ENCODE data around the gene ATXN1.

The ATXN1 gene

DNA sequence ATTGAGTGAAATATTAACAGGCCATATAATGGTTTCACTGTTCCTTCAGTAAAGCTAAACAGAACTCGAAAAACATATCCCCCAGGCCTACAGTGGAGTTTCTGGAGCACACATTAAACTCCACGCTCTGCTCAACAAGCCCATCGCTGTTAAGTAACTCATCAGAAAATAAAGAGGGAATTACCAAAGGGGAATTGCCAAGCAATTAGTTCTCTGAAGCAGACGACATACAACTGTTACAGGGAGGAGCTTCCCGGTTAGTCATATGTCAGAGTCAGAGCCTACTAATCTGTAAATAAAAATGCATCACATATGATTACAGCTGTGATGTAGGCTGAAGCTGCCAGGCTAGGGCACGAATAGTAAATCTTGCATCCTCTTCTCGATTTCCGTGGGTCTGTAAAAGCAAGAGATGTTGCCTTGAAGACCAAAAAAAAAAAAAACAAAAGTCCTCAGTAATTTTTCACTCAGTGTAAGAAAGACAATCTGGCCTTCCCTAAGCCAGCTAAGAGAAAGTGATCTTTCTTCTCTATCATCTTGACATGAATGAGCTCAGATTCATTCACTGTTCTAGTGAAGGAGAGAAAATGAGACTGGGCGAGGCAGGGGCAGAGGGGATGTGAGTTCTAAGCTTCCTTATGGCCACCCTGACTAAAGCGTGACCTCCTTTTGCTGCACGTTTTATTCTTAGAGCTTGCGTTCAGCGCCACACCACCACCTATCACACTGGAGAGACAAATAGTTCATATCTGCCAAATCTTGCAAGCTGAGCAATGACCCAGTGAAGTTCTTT, 13.8 kb downstream of the ATXN1 start:
- H3K14ac ChIP-seq (ENCODE audit: low read length): no peak overlapping the region
- no peak overlapping the region for H3K4me3 ChIP-seq (ENCODE audit: low read length in 2 of 2)
- DNase-seq (ENCODE audit: low spot score): no peak
- H2BK12ac ChIP-seq (ENCODE audit: low read length): no peak overlapping the region
- WGBS, 2 donors (ENCODE audit: extremely low coverage in 2 of 2, insufficient read length in 2 of 2, insufficient replicate concordance in 1 of 2): no CpG with 5 or more reads among the region's 13 CpGs
- H2BK15ac ChIP-seq (ENCODE audit: low read length): no peak overlapping the region
- H3K27me3 ChIP-seq (ENCODE audit: control insufficient read depth in 3 of 3, insufficient read depth in 3 of 3, low read depth in 1 of 3, low read length in 3 of 3): no peaks in the 10 kb centered on the region
- H3K79me1 ChIP-seq (ENCODE audit: low read depth, low read length): no peaks in the 10 kb centered on the region
- no peak overlapping the region for H2AK5ac ChIP-seq (ENCODE audit: low read depth, low read length)
- no peak overlapping the region for H4K91ac ChIP-seq (ENCODE audit: low read depth, low read length, poor library complexity)
- H3K9ac ChIP-seq (ENCODE audit: low read depth, low read length, poor library complexity): no peak overlapping the region
- H3K36me3 ChIP-seq (replicated peaks in 1 of 2; ENCODE audit: control insufficient read depth in 2 of 2, insufficient read depth in 2 of 2, low read length in 2 of 2): no peaks in the 10 kb centered on the region
- no peak overlapping the region for H3K18ac ChIP-seq (ENCODE audit: low read length)
- no peak overlapping the region for H3K23ac ChIP-seq (ENCODE audit: low read depth, low read length, poor library complexity)
- H3K4me2 ChIP-seq (ENCODE audit: insufficient read depth, low read length, poor library complexity, severe bottlenecking): no peak overlapping the region
- H2AFZ ChIP-seq (ENCODE audit: low read length): no peak overlapping the region
- no peak overlapping the region for H3K4ac ChIP-seq (ENCODE audit: low read length)
- H2BK5ac ChIP-seq (ENCODE audit: low read length): no peak overlapping the region
- no peak overlapping the region for H3K27ac ChIP-seq (replicated peaks; ENCODE audit: low read length)
- no peak overlapping the region for H2BK120ac ChIP-seq (ENCODE audit: low read depth, low read length)
- no peaks in the 10 kb centered on the region for H3K9me3 ChIP-seq (replicated peaks in 1 of 2; ENCODE audit: control insufficient read depth in 2 of 2, insufficient read depth in 1 of 2, low read depth in 1 of 2, low read length in 2 of 2)
- H4K8ac ChIP-seq (ENCODE audit: low read depth, low read length): no peak overlapping the region
- H3K4me1 ChIP-seq (ENCODE audit: control insufficient read depth in 2 of 2, insufficient read depth in 1 of 2, low read depth in 1 of 2, low read length in 2 of 2): peaks cover 0 to 2% of the 10 kb centered on the region in 2 donors

GRCh38 chr6:16746812-16747211, 14.4 kb downstream of the ATXN1 start:
- Histone ChIP-seq H3K9ac (ENCODE audit: low read depth, low read length, poor library complexity) (no peak overlapping the region), H2AFZ (ENCODE audit: low read length) (no peak overlapping the region), H3K4me1 (ENCODE audit: control insufficient read depth in 2 of 2, insufficient read depth in 1 of 2, low read depth in 1 of 2, low read length in 2 of 2) (peaks cover 0 to 2% of the 10 kb centered on the region in 2 donors), H2BK15ac (ENCODE audit: low read length) (no peak overlapping the region), H4K91ac (ENCODE audit: low read depth, low read length, poor library complexity) (no peak overlapping the region), H2BK5ac (ENCODE audit: low read length) (no peak overlapping the region), H2BK12ac (ENCODE audit: low read length) (no peak overlapping the region), H3K23ac (ENCODE audit: low read depth, low read length, poor library complexity) (no peak overlapping the region), H3K18ac (ENCODE audit: low read length) (no peak overlapping the region), H3K27me3 (ENCODE audit: control insufficient read depth in 3 of 3, insufficient read depth in 3 of 3, low read depth in 1 of 3, low read length in 3 of 3) (no peaks in the 10 kb centered on the region), H3K79me1 (ENCODE audit: low read depth, low read length) (no peaks in the 10 kb centered on the region), H3K27ac (replicated peaks; ENCODE audit: low read length) (no peak overlapping the region), H3K9me3 (replicated peaks in 1 of 2; ENCODE audit: control insufficient read depth in 2 of 2, insufficient read depth in 1 of 2, low read depth in 1 of 2, low read length in 2 of 2) (no peaks in the 10 kb centered on the region), H3K4ac (ENCODE audit: low read length) (no peak overlapping the region), H3K4me3 (ENCODE audit: low read length in 2 of 2) (no peak overlapping the region), H3K36me3 (replicated peaks in 1 of 2; ENCODE audit: control insufficient read depth in 2 of 2, insufficient read depth in 2 of 2, low read length in 2 of 2) (no peaks in the 10 kb centered on the region), H2BK120ac (ENCODE audit: low read depth, low read length) (no peak overlapping the region), H3K14ac (ENCODE audit: low read length) (no peak overlapping the region), H4K8ac (ENCODE audit: low read depth, low read length) (no peak overlapping the region), H3K4me2 (ENCODE audit: insufficient read depth, low read length, poor library complexity, severe bottlenecking) (no peak overlapping the region), H2AK5ac (ENCODE audit: low read depth, low read length) (no peak overlapping the region)
- WGBS, 2 donors (ENCODE audit: extremely low coverage in 2 of 2, insufficient read length in 2 of 2, insufficient replicate concordance in 1 of 2): no CpG with 5 or more reads among the region's 3 CpGs
- no peak for DNase-seq (ENCODE audit: low spot score)

DNA sequence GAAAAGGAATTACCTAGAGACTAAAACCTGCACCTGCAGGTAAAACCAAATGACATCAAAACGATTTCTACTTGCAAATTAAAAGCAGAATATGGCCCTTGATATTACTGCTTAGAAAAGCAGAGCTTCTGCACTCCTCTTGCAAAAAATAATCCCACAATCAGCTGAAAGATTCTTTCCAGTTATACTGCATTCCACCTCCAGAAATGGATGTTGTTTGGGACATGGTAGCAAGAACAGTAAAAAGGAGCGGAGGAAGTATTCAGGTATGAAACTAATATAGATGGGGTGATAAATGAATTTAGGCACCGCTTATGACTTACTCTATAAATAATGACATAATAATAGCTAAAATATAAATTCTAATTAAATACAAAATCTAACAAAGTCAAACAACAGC, 14.9 kb downstream of the ATXN1 start:
- no CpG with 5 or more reads among the region's 3 CpGs for WGBS, 2 donors (ENCODE audit: extremely low coverage in 2 of 2, insufficient read length in 2 of 2, insufficient replicate concordance in 1 of 2)
- Histone ChIP-seq H3K9ac (ENCODE audit: low read depth, low read length, poor library complexity) (no peak overlapping the region), H2BK12ac (ENCODE audit: low read length) (no peak overlapping the region), H3K4ac (ENCODE audit: low read length) (no peak overlapping the region), H3K14ac (ENCODE audit: low read length) (no peak overlapping the region), H3K18ac (ENCODE audit: low read length) (no peak overlapping the region), H4K8ac (ENCODE audit: low read depth, low read length) (no peak overlapping the region), H2BK15ac (ENCODE audit: low read length) (no peak overlapping the region), H2BK5ac (ENCODE audit: low read length) (no peak overlapping the region), H3K9me3 (replicated peaks in 1 of 2; ENCODE audit: control insufficient read depth in 2 of 2, insufficient read depth in 1 of 2, low read depth in 1 of 2, low read length in 2 of 2) (no peaks in the 10 kb centered on the region), H2AFZ (ENCODE audit: low read length) (no peak overlapping the region), H2AK5ac (ENCODE audit: low read depth, low read length) (no peak overlapping the region), H3K79me1 (ENCODE audit: low read depth, low read length) (no peaks in the 10 kb centered on the region), H3K4me3 (ENCODE audit: low read length in 2 of 2) (no peak overlapping the region), H3K4me1 (ENCODE audit: control insufficient read depth in 2 of 2, insufficient read depth in 1 of 2, low read depth in 1 of 2, low read length in 2 of 2) (peaks cover 0 to 2% of the 10 kb centered on the region in 2 donors), H3K4me2 (ENCODE audit: insufficient read depth, low read length, poor library complexity, severe bottlenecking) (no peak overlapping the region), H3K36me3 (replicated peaks in 1 of 2; ENCODE audit: control insufficient read depth in 2 of 2, insufficient read depth in 2 of 2, low read length in 2 of 2) (no peaks in the 10 kb centered on the region), H2BK120ac (ENCODE audit: low read depth, low read length) (no peak overlapping the region), H3K27ac (replicated peaks; ENCODE audit: low read length) (no peak overlapping the region), H3K23ac (ENCODE audit: low read depth, low read length, poor library complexity) (no peak overlapping the region), H4K91ac (ENCODE audit: low read depth, low read length, poor library complexity) (no peak overlapping the region), H3K27me3 (ENCODE audit: control insufficient read depth in 3 of 3, insufficient read depth in 3 of 3, low read depth in 1 of 3, low read length in 3 of 3) (no peaks in the 10 kb centered on the region)
- DNase-seq (ENCODE audit: low spot score): no peak

- Histone ChIP-seq H3K27ac (replicated peaks; ENCODE audit: low read length) (no peak overlapping the region), H3K9me3 (replicated peaks in 1 of 2; ENCODE audit: control insufficient read depth in 2 of 2, insufficient read depth in 1 of 2, low read depth in 1 of 2, low read length in 2 of 2) (no peaks in the 10 kb centered on the region)
- WGBS, 2 donors (ENCODE audit: extremely low coverage in 2 of 2, insufficient read length in 2 of 2, insufficient replicate concordance in 1 of 2): no CpG with 5 or more reads among the region's 5 CpGs
Measured at GRCh38 chr6:16743664-16744210, 17.5 kb downstream of the ATXN1 start.

More at GRCh38 chr6:16743664-16744210, 17.5 kb downstream of the ATXN1 start:
- H2BK5ac ChIP-seq (ENCODE audit: low read length): no peak overlapping the region
- no peak overlapping the region for H2BK120ac ChIP-seq (ENCODE audit: low read depth, low read length)
- H3K4ac ChIP-seq (ENCODE audit: low read length): no peak overlapping the region
- no peak overlapping the region for H2BK12ac ChIP-seq (ENCODE audit: low read length)
- H3K23ac ChIP-seq (ENCODE audit: low read depth, low read length, poor library complexity): no peak overlapping the region
- H3K14ac ChIP-seq (ENCODE audit: low read length): no peak overlapping the region
- H3K4me3 ChIP-seq (ENCODE audit: low read length in 2 of 2): no peak overlapping the region
- no peak overlapping the region for H4K91ac ChIP-seq (ENCODE audit: low read depth, low read length, poor library complexity)
- no peaks in the 10 kb centered on the region for H3K36me3 ChIP-seq (replicated peaks in 1 of 2; ENCODE audit: control insufficient read depth in 2 of 2, insufficient read depth in 2 of 2, low read length in 2 of 2)
- no peak overlapping the region for H4K8ac ChIP-seq (ENCODE audit: low read depth, low read length)
- no peak overlapping the region for H3K4me2 ChIP-seq (ENCODE audit: insufficient read depth, low read length, poor library complexity, severe bottlenecking)
- no peak for DNase-seq (ENCODE audit: low spot score)
- H3K79me1 ChIP-seq (ENCODE audit: low read depth, low read length): no peaks in the 10 kb centered on the region
- H3K9ac ChIP-seq (ENCODE audit: low read depth, low read length, poor library complexity): no peak overlapping the region
- no peak overlapping the region for H3K18ac ChIP-seq (ENCODE audit: low read length)
- no peak overlapping the region for H2AFZ ChIP-seq (ENCODE audit: low read length)
- no peaks in the 10 kb centered on the region for H3K27me3 ChIP-seq (ENCODE audit: control insufficient read depth in 3 of 3, insufficient read depth in 3 of 3, low read depth in 1 of 3, low read length in 3 of 3)
- no peak overlapping the region for H2AK5ac ChIP-seq (ENCODE audit: low read depth, low read length)
- H3K4me1 ChIP-seq (ENCODE audit: control insufficient read depth in 2 of 2, insufficient read depth in 1 of 2, low read depth in 1 of 2, low read length in 2 of 2): peaks cover 0 to 3% of the 10 kb centered on the region in 2 donors
- H2BK15ac ChIP-seq (ENCODE audit: low read length): no peak overlapping the region
